IMR-90 (cell line): Measurements from ENCODE around the gene OPCML.

ENCODE experiments used
- BHLHE40 ChIP-seq: fragments of 150-350 bp; IDR thresholded peaks from 2 replicates; pipeline ENCODE4 v1.6.1; 2016; ENCODE audit warnings: mild to moderate bottlenecking, low read depth, low read length
- CEBPB ChIP-seq: IDR thresholded peaks from 2 replicates; pipeline ENCODE4 v1.6.1; 2012; ENCODE audit warnings: low read depth, low read length, improper control_type of control experiment
- CHD1 ChIP-seq: IDR thresholded peaks from 2 replicates; pipeline ENCODE4 v1.6.1; 2012; ENCODE audit warnings: low read depth, low read length, improper control_type of control experiment
- FOS ChIP-seq: fragments of 150-350 bp; IDR thresholded peaks from 2 replicates; pipeline ENCODE4 v1.6.1; 2016; ENCODE audit warnings: low read depth, low read length
- MAFK ChIP-seq: IDR thresholded peaks from 2 replicates; pipeline ENCODE4 v1.6.1; 2012; ENCODE audit warnings: low read depth, low read length, improper control_type of control experiment
- MXI1 ChIP-seq: IDR thresholded peaks from 2 replicates; pipeline ENCODE4 v1.6.1; 2012; ENCODE audit warnings: low read depth, mild to moderate bottlenecking, low read length, moderate library complexity, borderline replicate concordance
- NFE2L2 ChIP-seq: fragments of 150-350 bp; IDR thresholded peaks from 2 replicates; pipeline ENCODE4 v1.6.1; 2016; ENCODE audit warnings: low read depth, mild to moderate bottlenecking, low read length
- POLR2A ChIP-seq: IDR thresholded peaks from 2 replicates; pipeline ENCODE4 v1.6.1; 2012; ENCODE audit warnings: mild to moderate bottlenecking, low read depth, low read length
- RAD21 ChIP-seq: IDR thresholded peaks from 2 replicates; pipeline ENCODE4 v1.6.1; 2012; ENCODE audit warnings: low read length, improper control_type of control experiment
- RCOR1 ChIP-seq: IDR thresholded peaks from 2 replicates; pipeline ENCODE4 v1.6.1; 2012; ENCODE audit warnings: mild to moderate bottlenecking, low read length, improper control_type of control experiment; ENCODE audit not compliant: insufficient replicate concordance
- RFX5 ChIP-seq: IDR thresholded peaks from 2 replicates; pipeline ENCODE4 v1.8.0; 2012; ENCODE audit warnings: low read depth, mild to moderate bottlenecking, low read length, moderate library complexity
- SMC3 ChIP-seq: fragments of 150-350 bp; IDR thresholded peaks from 2 replicates; pipeline ENCODE4 v1.6.1; 2016; ENCODE audit warnings: low read depth, mild to moderate bottlenecking, antibody characterized with exemption, low read length, moderate library complexity
- TF ChIP-seq, protein P1 (sequence below): conservative IDR thresholded peaks from 2 replicates; pipeline ENCODE4 v1.5.1; 2012; ENCODE audit warnings: mild to moderate bottlenecking, low read depth, low read length, improper control_type of control experiment
- TF ChIP-seq, protein P2 (sequence below): fragments of 150-350 bp; IDR thresholded peaks from 2 replicates; pipeline ENCODE4 v1.6.1; 2017; ENCODE audit warnings: mild to moderate bottlenecking, antibody characterized with exemption, low read length, low read depth

DNA sequence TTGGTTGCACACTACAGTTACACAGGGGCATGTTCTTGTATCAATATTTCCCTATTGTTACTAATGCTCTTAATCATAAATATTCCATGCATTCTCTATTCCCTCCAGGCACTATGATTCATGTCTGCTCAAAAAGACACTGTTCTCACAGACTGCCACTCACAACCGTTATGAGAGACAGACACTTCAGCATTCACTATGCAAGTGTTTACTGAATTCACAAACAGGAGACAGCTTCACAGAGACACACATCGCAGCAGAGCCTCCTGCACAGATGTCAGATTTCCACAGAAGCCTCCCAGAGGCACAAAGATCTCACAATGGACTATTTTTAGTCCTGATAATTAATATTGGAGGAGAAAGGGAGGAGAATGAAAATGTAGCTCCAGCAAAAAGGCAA lies 930.4 kb downstream of the OPCML start:
- TF ChIP-seq POLR2A: no peak
- TF ChIP-seq, protein P1, sequence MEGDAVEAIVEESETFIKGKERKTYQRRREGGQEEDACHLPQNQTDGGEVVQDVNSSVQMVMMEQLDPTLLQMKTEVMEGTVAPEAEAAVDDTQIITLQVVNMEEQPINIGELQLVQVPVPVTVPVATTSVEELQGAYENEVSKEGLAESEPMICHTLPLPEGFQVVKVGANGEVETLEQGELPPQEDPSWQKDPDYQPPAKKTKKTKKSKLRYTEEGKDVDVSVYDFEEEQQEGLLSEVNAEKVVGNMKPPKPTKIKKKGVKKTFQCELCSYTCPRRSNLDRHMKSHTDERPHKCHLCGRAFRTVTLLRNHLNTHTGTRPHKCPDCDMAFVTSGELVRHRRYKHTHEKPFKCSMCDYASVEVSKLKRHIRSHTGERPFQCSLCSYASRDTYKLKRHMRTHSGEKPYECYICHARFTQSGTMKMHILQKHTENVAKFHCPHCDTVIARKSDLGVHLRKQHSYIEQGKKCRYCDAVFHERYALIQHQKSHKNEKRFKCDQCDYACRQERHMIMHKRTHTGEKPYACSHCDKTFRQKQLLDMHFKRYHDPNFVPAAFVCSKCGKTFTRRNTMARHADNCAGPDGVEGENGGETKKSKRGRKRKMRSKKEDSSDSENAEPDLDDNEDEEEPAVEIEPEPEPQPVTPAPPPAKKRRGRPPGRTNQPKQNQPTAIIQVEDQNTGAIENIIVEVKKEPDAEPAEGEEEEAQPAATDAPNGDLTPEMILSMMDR: no peak
- TF ChIP-seq RAD21: no peak
- TF ChIP-seq CHD1: no peak
- TF ChIP-seq RFX5: no peak
- no peak for TF ChIP-seq MXI1
- TF ChIP-seq BHLHE40: no peak
- TF ChIP-seq NFE2L2: no peak
- TF ChIP-seq FOS: no peak
- no peak for TF ChIP-seq SMC3
- TF ChIP-seq CEBPB: no peak
- no peak for TF ChIP-seq MAFK
- TF ChIP-seq RCOR1: no peak
- TF ChIP-seq, protein P2, sequence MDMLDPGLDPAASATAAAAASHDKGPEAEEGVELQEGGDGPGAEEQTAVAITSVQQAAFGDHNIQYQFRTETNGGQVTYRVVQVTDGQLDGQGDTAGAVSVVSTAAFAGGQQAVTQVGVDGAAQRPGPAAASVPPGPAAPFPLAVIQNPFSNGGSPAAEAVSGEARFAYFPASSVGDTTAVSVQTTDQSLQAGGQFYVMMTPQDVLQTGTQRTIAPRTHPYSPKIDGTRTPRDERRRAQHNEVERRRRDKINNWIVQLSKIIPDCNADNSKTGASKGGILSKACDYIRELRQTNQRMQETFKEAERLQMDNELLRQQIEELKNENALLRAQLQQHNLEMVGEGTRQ: no peak
